Ovary (tissue), 9 donors: ENCODE results near the gene EVI5. TPM values are rescaled to one million over a fixed set of nuclear protein-coding genes. Genes with fewer than 3 reads are reported as not detected.

ENCODE experiments used
- DNase-seq, 5 donors: peaks; one replicate each; pipeline ENCODE4 v3.0.0-alpha.2; 2019 to 2020
- H3K27ac ChIP-seq, 2 donors: fragments of 200-600 bp; one replicate each; pipeline versions ENCODE4 v1.5.1 to v1.8.0; 2019 to 2022
- H3K27me3 ChIP-seq: fragments of 200-600 bp; one replicate; pipeline ENCODE4 v1.8.0; 2022
- H3K36me3 ChIP-seq: fragments of 200-600 bp; sonication (generic); one replicate; pipeline ENCODE4 v1.5.1; 2019
- H3K4me1 ChIP-seq: one replicate; pipeline ENCODE4 v1.8.1; 2013; ENCODE audit warnings: mild to moderate bottlenecking, moderate library complexity; ENCODE audit not compliant: insufficient read depth
- H3K4me3 ChIP-seq: fragments of 200-600 bp; sonication (generic); one replicate; pipeline ENCODE4 v1.5.1; 2017
- H3K9me3 ChIP-seq, 2 donors: fragments of 200-600 bp in 1 of 2; sonication (generic) in 1 of 2; one replicate each; pipeline versions ENCODE4 v1.5.1 to v1.8.1; 2013 to 2019; ENCODE audit warnings: mild to moderate bottlenecking in 1 of 2, moderate library complexity in 1 of 2
- EP300 ChIP-seq: sonication (generic); formaldehyde crosslinking; IDR thresholded peaks from one replicate; pipeline ENCODE4 v1.6.1; 2017; ENCODE audit warnings: antibody characterized with exemption
- POLR2A ChIP-seq: fragments of 450-650 bp; IDR thresholded peaks from one replicate; pipeline ENCODE4 v1.6.1; 2017; ENCODE audit warnings: antibody characterized with exemption, mild to moderate bottlenecking, moderate library complexity
- WGBS, 3 donors: extraction: QIAGEN DNeasy Blood & Tissue Kit in 1 of 3; methylation state at CpG; one replicate each; pipeline versions ENCODE4 v1.1.5 to v1.1.7; 2013 to 2017; 5-methylcytosine and 5-hydroxymethylcytosine counted together
- intact Hi-C, 4 donors: fragments of 100-400 bp; cut with DNase I; formaldehyde crosslinking; loops; one replicate each; pipeline versions ENCODE4 v1.11.0 to v1.15.1; 2022 to 2023
- polyA plus RNA-seq, 2 donors: library from polyadenylated mRNA; stranded (reverse); fragments of 200-250 nt in 1 of 2; fragments of 350-450 nt in 1 of 2; fragmentation: Illumina TruSeq in 1 of 2; extraction: RNeasy Lipid Tissue Mini Kit (QIAGEN cat#74804) in 1 of 2; gene quantifications; one replicate each; pipeline ENCODE4 v1.2.3, GENCODE V29; 2013 to 2014
- small RNA-seq: library from RNA; depleted of rRNA; stranded (forward); fragments of <200 nt; gene quantifications from one replicate; pipeline ENCODE3, GENCODE V24; 2016
- total RNA-seq, 7 donors: library from RNA; depleted of rRNA in 2 of 7; stranded (reverse); fragments of >200 nt in 2 of 7; fragmentation: NEBNext Ultra II Directional in 3 of 7; extraction: Animal tissue kit (Norgen Biotek cat#: 25700) in 3 of 7; gene quantifications; one replicate each; pipeline versions ENCODE4 v1.1.0 to v1.2.4, GENCODE V29; 2016 to 2023
- TF ChIP-seq, protein P1 (sequence below), 3 donors: fragments of 450-650 bp in 2 of 3; fragments of 200-600 bp in 1 of 3; IDR thresholded peaks; one replicate each; pipeline versions ENCODE4 v1.5.1 to v1.8.0; 2016 to 2022; ENCODE audit warnings: antibody characterized with exemption in 3 of 3, mild to moderate bottlenecking in 1 of 3
- donor health status: DM: no; HTN: no; CAD: no; lungs with moderate emphysema.
- donor health status: DM: no; HTN: no; CAD: no.
- donor health status: Bipolar disorder and iron deficiency.
- donor health status: DM: yes; HTN: yes; CAD: no.
- donor health status: DM: no; HTN: no; CAD: no.
- donor health status: DM: yes; HTN: yes; CAD: no.

Gene EVI5
- total and polyA plus RNA-seq, 9 donors, result 4.4 to 36.7 (median 23.7) TPM

- intact Hi-C loops, result no loop called here
- H3K4me1 ChIP-seq, result no peaks in the 10 kb centered on the region
- H3K9me3 ChIP-seq, result no peaks in the 10 kb centered on the region
- no peaks in the 10 kb centered on the region for H3K27me3 ChIP-seq
- WGBS, 3 donors, result 93 to 100% (median 97%) methylated on average over 1 of the region's 1 CpG
- no peak overlapping the region for H3K4me3 ChIP-seq
- TF ChIP-seq POLR2A, result no peak
- TF ChIP-seq, protein P1, sequence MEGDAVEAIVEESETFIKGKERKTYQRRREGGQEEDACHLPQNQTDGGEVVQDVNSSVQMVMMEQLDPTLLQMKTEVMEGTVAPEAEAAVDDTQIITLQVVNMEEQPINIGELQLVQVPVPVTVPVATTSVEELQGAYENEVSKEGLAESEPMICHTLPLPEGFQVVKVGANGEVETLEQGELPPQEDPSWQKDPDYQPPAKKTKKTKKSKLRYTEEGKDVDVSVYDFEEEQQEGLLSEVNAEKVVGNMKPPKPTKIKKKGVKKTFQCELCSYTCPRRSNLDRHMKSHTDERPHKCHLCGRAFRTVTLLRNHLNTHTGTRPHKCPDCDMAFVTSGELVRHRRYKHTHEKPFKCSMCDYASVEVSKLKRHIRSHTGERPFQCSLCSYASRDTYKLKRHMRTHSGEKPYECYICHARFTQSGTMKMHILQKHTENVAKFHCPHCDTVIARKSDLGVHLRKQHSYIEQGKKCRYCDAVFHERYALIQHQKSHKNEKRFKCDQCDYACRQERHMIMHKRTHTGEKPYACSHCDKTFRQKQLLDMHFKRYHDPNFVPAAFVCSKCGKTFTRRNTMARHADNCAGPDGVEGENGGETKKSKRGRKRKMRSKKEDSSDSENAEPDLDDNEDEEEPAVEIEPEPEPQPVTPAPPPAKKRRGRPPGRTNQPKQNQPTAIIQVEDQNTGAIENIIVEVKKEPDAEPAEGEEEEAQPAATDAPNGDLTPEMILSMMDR (IDR thresholded peaks at IDR 0.05), result no peak
- TF ChIP-seq EP300, result no peak
- no peak overlapping the region for H3K27ac ChIP-seq
- H3K36me3 ChIP-seq, result no peaks in the 10 kb centered on the region
- no peak for DNase-seq
Measured at GRCh38 chr1:92465256-92465647, 319.7 kb downstream of the EVI5 start.

- Histone ChIP-seq H3K9me3 (no peaks in the 10 kb centered on the region), H3K36me3 (no peaks in the 10 kb centered on the region), H3K4me3 (no peak overlapping the region), H3K27me3 (no peaks in the 10 kb centered on the region), H3K27ac (no peak overlapping the region), H3K4me1 (no peaks in the 10 kb centered on the region)
- intact Hi-C loops, result no loop called here
- no peak for TF ChIP-seq POLR2A
- TF ChIP-seq, protein P1 (IDR thresholded peaks at IDR 0.05), result no peak
- TF ChIP-seq EP300, result no peak
- no peak for DNase-seq
- 89 to 93% (median 89%) methylated on average over 4 of the region's 4 CpGs for WGBS, 3 donors
Measured at GRCh38 chr1:92464588-92465255, 320.2 kb downstream of the EVI5 start.

GRCh38 chr1:92461364-92462097, 323.4 kb downstream of the EVI5 start:
- no peaks in the 10 kb centered on the region for H3K9me3 ChIP-seq
- no peak for TF ChIP-seq EP300
- TF ChIP-seq POLR2A, result no peak
- TF ChIP-seq, protein P1 (IDR thresholded peaks at IDR 0.05), result no peak
- no peaks in the 10 kb centered on the region for H3K27me3 ChIP-seq
- no peak overlapping the region for H3K27ac ChIP-seq
- H3K4me1 ChIP-seq, result no peaks in the 10 kb centered on the region
- no peak overlapping the region for H3K4me3 ChIP-seq
- intact Hi-C loops, result no loop called here
- H3K36me3 ChIP-seq, result no peaks in the 10 kb centered on the region
- 78 to 84% (median 80%) methylated on average over 5 of the region's 5 CpGs for WGBS, 3 donors
- DNase-seq, result no peak

DNA sequence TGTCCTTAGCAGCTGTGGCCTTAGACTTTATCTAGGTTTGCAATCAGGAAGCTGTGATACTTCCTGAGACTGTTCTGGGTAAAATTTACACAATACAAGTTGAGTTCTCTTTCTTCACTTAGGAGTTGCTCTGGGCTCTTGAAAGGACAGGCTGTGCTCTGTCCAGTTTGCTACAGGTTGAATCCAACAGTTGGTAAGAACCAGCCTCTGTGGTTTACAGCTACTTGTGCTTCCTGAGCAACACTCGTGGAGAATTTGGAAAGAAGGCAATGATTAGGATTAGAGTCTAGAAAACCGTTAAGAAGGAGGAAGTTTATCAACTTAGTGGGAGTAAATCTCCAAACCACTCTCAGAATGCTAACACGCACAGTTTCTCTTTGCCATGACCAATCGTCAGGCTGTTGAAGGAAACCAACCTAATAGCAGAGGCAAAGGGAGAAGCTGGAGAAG, 325.0 kb downstream of the EVI5 start:
- DNase-seq, result no peak
- no peak for TF ChIP-seq EP300
- TF ChIP-seq POLR2A, result no peak
- TF ChIP-seq, protein P1 (IDR thresholded peaks at IDR 0.05), result no peak
- no peaks in the 10 kb centered on the region for H3K4me1 ChIP-seq
- no peak overlapping the region for H3K27ac ChIP-seq
- 25 to 46% (median 31%) methylated on average over 4 of the region's 4 CpGs for WGBS, 3 donors
- no peaks in the 10 kb centered on the region for H3K36me3 ChIP-seq
- no peaks in the 10 kb centered on the region for H3K27me3 ChIP-seq
- intact Hi-C loops, result no loop called here
- H3K4me3 ChIP-seq, result no peak overlapping the region
- H3K9me3 ChIP-seq, result no peaks in the 10 kb centered on the region

Small RNA genes within 50 kb of the gene (small RNA-seq; reads per million reads assigned to genes)
- gene AC104332.2 (not detected), gene RNU4-59P (not detected)

Other genes starting within 250 kb of the EVI5 start
- gene RPL5, start 46.9 kb upstream of the EVI5 start, total RNA-seq, result 1,000 to 10,000 TPM; 1,987 to 4,964 (median 2,752) TPM
- gene RPL5, start 46.9 kb upstream of the EVI5 start, polyA plus RNA-seq, result 1,000 to 10,000 TPM; 3,513 to 4,311 TPM
- 10 to 100 TPM in 2 of 7 donors, 1 to 10 TPM in 5; 5.1 to 11.9 (median 8.6) TPM for gene DIPK1A, start 176.4 kb upstream of the EVI5 start, total RNA-seq
- gene DIPK1A, start 176.4 kb upstream of the EVI5 start, polyA plus RNA-seq, result 10 to 100 TPM in 1 of 2 donors, 1 to 10 TPM in 1; 4.7 to 15.4 TPM